HepG2 (cell line): ENCODE data around the gene EMILIN3.

Source experiments
- CEBPB ChIP-seq: IDR thresholded peaks from 2 replicates; pipeline ENCODE4 v1.6.1; 2011; ENCODE audit warnings: low read depth, low read length, improper control_type of control experiment, borderline replicate concordance
- CTCF ChIP-seq: sonication (generic); formaldehyde crosslinking; IDR thresholded peaks from 2 replicates; pipeline ENCODE4 v1.5.0; 2020; ENCODE audit warnings: mild to moderate bottlenecking, missing genetic modification reagents, moderate library complexity
- E2F2 ChIP-seq: sonication (generic); formaldehyde crosslinking; IDR thresholded peaks from 2 replicates; pipeline ENCODE4 v1.4.0; 2020; ENCODE audit warnings: missing genetic modification reagents, borderline replicate concordance
- HMG20A ChIP-seq: IDR thresholded peaks from 2 replicates; pipeline ENCODE4 v1.6.1; 2016; ENCODE audit warnings: borderline replicate concordance
- MAFK ChIP-seq, 2 experiments: IDR thresholded peaks in 1 of 2; conservative IDR thresholded peaks in 1 of 2; 2 replicates each; pipeline ENCODE4 v1.6.1; 2011; ENCODE audit warnings: improper control_type of control experiment in 2 of 2, low read length in 2 of 2
- MAX ChIP-seq: IDR thresholded peaks from 2 replicates; pipeline ENCODE4 v1.6.1; 2012; ENCODE audit warnings: inconsistent platforms
- POLR2AphosphoS5 ChIP-seq: IDR thresholded peaks from 2 replicates; pipeline ENCODE4 v1.6.1; 2012; ENCODE audit warnings: low read depth, low read length
- RFX5 ChIP-seq: IDR thresholded peaks from 2 replicates; pipeline ENCODE4 v1.6.1; 2011; ENCODE audit warnings: low read depth, low read length, improper control_type of control experiment
- SP140L ChIP-seq: sonication (generic); formaldehyde crosslinking; IDR thresholded peaks from 2 replicates; pipeline ENCODE4 v1.4.0; 2020; ENCODE audit warnings: missing genetic modification reagents, borderline replicate concordance
- TCF12 ChIP-seq, 2 experiments: fragments of 450-650 bp in 1 of 2; sonication (generic) in 1 of 2; formaldehyde crosslinking in 1 of 2; IDR thresholded peaks; 2 replicates each; pipeline versions ENCODE4 v1.6.1 to v1.8.0; 2017 to 2022; ENCODE audit warnings: antibody characterized with exemption in 1 of 2, mild to moderate bottlenecking in 1 of 2, missing genetic modification reagents in 1 of 2, moderate library complexity in 1 of 2
- TCF7L2 ChIP-seq: IDR thresholded peaks from 2 replicates; pipeline ENCODE4 v1.6.1; 2011; ENCODE audit warnings: mild to moderate bottlenecking, low read depth, low read length, moderate library complexity
- ZNF138 ChIP-seq: sonication (generic); formaldehyde crosslinking; IDR thresholded peaks from 2 replicates; pipeline ENCODE4 v1.5.0; 2020; ENCODE audit warnings: mild to moderate bottlenecking, low read depth, missing genetic modification reagents
- ZNF318 ChIP-seq: sonication (generic); formaldehyde crosslinking; IDR thresholded peaks from 2 replicates; pipeline ENCODE4 v1.4.0; 2020; ENCODE audit warnings: mild to moderate bottlenecking, missing genetic modification reagents
- ZNF576 ChIP-seq: sonication (generic); formaldehyde crosslinking; IDR thresholded peaks from 2 replicates; pipeline ENCODE4 v1.4.0; 2020; ENCODE audit warnings: mild to moderate bottlenecking, missing genetic modification reagents

GRCh38 chr20:41350408-41350962 lies 16.1 kb downstream of the EMILIN3 start:
- no peak for TF ChIP-seq SP140L (CRISPR knock-in tag)
- TF ChIP-seq ZNF138: no peak
- no peak for TF ChIP-seq ZNF576 (CRISPR knock-in tag)
- no peak for TF ChIP-seq E2F2 (CRISPR knock-in tag)
- TF ChIP-seq RFX5: no peak
- no peak for TF ChIP-seq CEBPB
- TF ChIP-seq POLR2AphosphoS5: no peak
- no peak for TF ChIP-seq TCF7L2
- TF ChIP-seq TCF12 (IDR thresholded peaks at IDR 0.05): no peak
- no peak for TF ChIP-seq TCF12 (CRISPR knock-in tag; IDR thresholded peaks at IDR 0.05)
- TF ChIP-seq MAFK (conservative IDR thresholded peaks at IDR 0.05 in 1 of 2, IDR thresholded peaks at IDR 0.05 in 1 of 2; ENCODE audit: low read length in 2 of 2): no peak
- TF ChIP-seq CTCF: no peak
- no peak for TF ChIP-seq HMG20A (CRISPR knock-in tag)
- no peak for TF ChIP-seq ZNF318 (CRISPR knock-in tag)
- no peak for TF ChIP-seq MAX
